Measurements from ENCODE around the gene TTC28.

TTC28 gene

DNA sequence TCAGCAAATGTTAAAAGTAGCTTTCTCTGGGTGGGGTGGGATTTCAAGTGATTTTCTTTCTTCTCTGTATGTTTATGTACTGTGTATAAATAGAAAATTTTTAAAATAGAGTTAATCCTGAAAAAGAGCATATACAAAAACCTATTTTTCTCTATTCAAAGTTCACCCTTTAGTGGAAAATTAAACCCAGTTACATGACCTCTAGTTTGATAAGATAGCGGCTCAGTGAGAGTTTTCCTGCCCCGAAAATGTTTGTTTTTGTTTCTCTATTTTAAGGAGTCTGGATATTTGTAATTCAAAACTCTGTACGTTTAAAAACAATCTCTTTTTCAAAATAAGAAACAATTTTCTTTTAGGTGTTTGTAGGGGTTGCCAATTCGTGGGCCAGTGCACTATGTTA lies 718.5 kb downstream of the TTC28 start:
- Histone ChIP-seq H3K27me3 (ENCODE audit: control insufficient read depth in 2 of 2, insufficient read depth in 2 of 2, low read length in 2 of 2) (no peaks in the 10 kb centered on the region), H3K4me3 (ENCODE audit: low read length in 2 of 2) (no peak overlapping the region), H3K9ac (ENCODE audit: low read depth in 1 of 2, low read length in 2 of 2) (no peak overlapping the region), H3K9me3 (ENCODE audit: control insufficient read depth in 2 of 2, low read length in 2 of 2) (no peaks in the 10 kb centered on the region), H3K36me3 (ENCODE audit: control insufficient read depth in 2 of 2, insufficient read depth in 2 of 2, low read length in 2 of 2) (no peaks in the 10 kb centered on the region), H3K4me1 (ENCODE audit: control insufficient read depth in 2 of 2, insufficient read depth in 2 of 2, low read length in 2 of 2) (no peaks in the 10 kb centered on the region), H3K27ac (ENCODE audit: low read depth in 2 of 2, low read length in 2 of 2) (no peak overlapping the region)

DNA sequence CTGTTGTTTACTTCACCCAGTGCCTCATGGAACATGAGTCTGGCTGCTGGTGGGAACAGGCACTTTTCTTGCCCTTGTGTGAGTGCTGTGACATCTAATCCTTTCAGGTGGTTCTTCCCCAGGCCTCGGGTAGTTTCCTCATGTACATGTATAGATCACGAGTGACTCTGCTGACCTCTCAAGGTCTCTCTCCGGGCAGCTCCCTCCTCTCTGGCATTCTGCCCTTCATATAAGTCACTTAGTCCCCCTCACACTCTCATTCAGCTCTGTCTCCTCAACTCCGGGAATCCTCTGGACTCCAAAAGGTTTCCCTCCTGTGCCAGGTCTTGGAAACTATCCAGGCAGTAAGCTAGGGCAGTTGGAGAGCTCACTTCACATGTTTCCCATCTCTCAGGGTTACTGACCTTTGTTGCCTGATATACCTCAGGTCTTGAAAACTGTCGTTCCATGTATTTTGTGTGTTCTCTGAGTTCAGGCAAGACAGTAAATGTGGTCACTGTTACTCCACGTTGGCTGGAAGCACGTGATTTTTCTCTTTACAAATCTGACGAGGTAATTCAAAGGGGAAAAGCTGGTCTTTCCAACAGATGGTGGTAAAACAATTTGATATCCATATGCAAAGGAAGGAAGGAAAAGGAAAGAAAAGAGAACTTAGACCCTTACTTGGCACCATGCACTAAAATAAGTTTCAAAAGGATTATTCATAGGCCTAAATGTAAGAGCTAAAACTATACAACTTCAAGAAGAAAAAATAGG lies 720.1 kb downstream of the TTC28 start:
- Histone ChIP-seq H3K36me3 (ENCODE audit: control insufficient read depth in 2 of 2, insufficient read depth in 2 of 2, low read length in 2 of 2) (no peaks in the 10 kb centered on the region), H3K9me3 (ENCODE audit: control insufficient read depth in 2 of 2, low read length in 2 of 2) (no peaks in the 10 kb centered on the region), H3K27ac (ENCODE audit: low read depth in 2 of 2, low read length in 2 of 2) (no peak overlapping the region), H3K9ac (ENCODE audit: low read depth in 1 of 2, low read length in 2 of 2) (no peak overlapping the region), H3K4me3 (ENCODE audit: low read length in 2 of 2) (no peak overlapping the region), H3K4me1 (ENCODE audit: control insufficient read depth in 2 of 2, insufficient read depth in 2 of 2, low read length in 2 of 2) (no peaks in the 10 kb centered on the region), H3K27me3 (ENCODE audit: control insufficient read depth in 2 of 2, insufficient read depth in 2 of 2, low read length in 2 of 2) (no peaks in the 10 kb centered on the region)

- Histone ChIP-seq H3K4me1 (ENCODE audit: control insufficient read depth in 2 of 2, insufficient read depth in 2 of 2, low read length in 2 of 2) (no peaks in the 10 kb centered on the region), H3K9ac (ENCODE audit: low read depth in 1 of 2, low read length in 2 of 2) (no peak overlapping the region), H3K27ac (ENCODE audit: low read depth in 2 of 2, low read length in 2 of 2) (no peak overlapping the region), H3K27me3 (ENCODE audit: control insufficient read depth in 2 of 2, insufficient read depth in 2 of 2, low read length in 2 of 2) (no peaks in the 10 kb centered on the region), H3K36me3 (ENCODE audit: control insufficient read depth in 2 of 2, insufficient read depth in 2 of 2, low read length in 2 of 2) (no peaks in the 10 kb centered on the region), H3K4me3 (ENCODE audit: low read length in 2 of 2) (no peak overlapping the region), H3K9me3 (ENCODE audit: control insufficient read depth in 2 of 2, low read length in 2 of 2) (no peaks in the 10 kb centered on the region)
Measured at GRCh38 chr22:27952779-27953178, 726.9 kb downstream of the TTC28 start.

GRCh38 chr22:27952091-27952490 lies 727.5 kb downstream of the TTC28 start:
- H3K9ac ChIP-seq (ENCODE audit: low read depth in 1 of 2, low read length in 2 of 2) = no peak overlapping the region
- no peak overlapping the region for H3K27ac ChIP-seq (ENCODE audit: low read depth in 2 of 2, low read length in 2 of 2)
- no peaks in the 10 kb centered on the region for H3K4me1 ChIP-seq (ENCODE audit: control insufficient read depth in 2 of 2, insufficient read depth in 2 of 2, low read length in 2 of 2)
- H3K4me3 ChIP-seq (ENCODE audit: low read length in 2 of 2) = no peak overlapping the region
- no peaks in the 10 kb centered on the region for H3K9me3 ChIP-seq (ENCODE audit: control insufficient read depth in 2 of 2, low read length in 2 of 2)
- no peaks in the 10 kb centered on the region for H3K27me3 ChIP-seq (ENCODE audit: control insufficient read depth in 2 of 2, insufficient read depth in 2 of 2, low read length in 2 of 2)
- no peaks in the 10 kb centered on the region for H3K36me3 ChIP-seq (ENCODE audit: control insufficient read depth in 2 of 2, insufficient read depth in 2 of 2, low read length in 2 of 2)

GRCh38 chr22:27949421-27949820 lies 730.2 kb downstream of the TTC28 start:
- no peak overlapping the region for H3K4me3 ChIP-seq (ENCODE audit: low read length in 2 of 2)
- no peaks in the 10 kb centered on the region for H3K27me3 ChIP-seq (ENCODE audit: control insufficient read depth in 2 of 2, insufficient read depth in 2 of 2, low read length in 2 of 2)
- H3K9me3 ChIP-seq (ENCODE audit: control insufficient read depth in 2 of 2, low read length in 2 of 2) = no peaks in the 10 kb centered on the region
- H3K9ac ChIP-seq (ENCODE audit: low read depth in 1 of 2, low read length in 2 of 2) = no peak overlapping the region
- no peaks in the 10 kb centered on the region for H3K36me3 ChIP-seq (ENCODE audit: control insufficient read depth in 2 of 2, insufficient read depth in 2 of 2, low read length in 2 of 2)
- H3K4me1 ChIP-seq (ENCODE audit: control insufficient read depth in 2 of 2, insufficient read depth in 2 of 2, low read length in 2 of 2) = no peaks in the 10 kb centered on the region
- H3K27ac ChIP-seq (ENCODE audit: low read depth in 2 of 2, low read length in 2 of 2) = no peak overlapping the region

DNA sequence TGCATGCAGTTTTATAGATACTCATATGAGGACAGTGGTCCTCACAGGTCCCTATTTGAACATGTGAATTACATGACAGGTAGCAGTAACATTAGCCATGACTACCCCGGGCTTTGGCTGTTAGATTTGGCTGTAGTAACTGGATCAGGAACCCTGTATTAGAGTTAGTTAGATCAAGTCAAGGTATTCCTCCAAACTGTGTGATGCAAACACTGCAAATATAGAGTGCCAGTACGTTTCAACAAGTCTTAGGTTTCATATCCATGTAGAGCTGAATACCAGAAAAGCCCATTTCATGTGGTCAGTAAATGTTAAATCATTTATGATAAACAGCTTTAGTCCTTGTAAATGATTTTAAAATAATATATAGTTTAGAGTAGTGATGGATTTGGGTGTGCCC lies 731.1 kb downstream of the TTC28 start:
- Histone ChIP-seq H3K27me3 (ENCODE audit: control insufficient read depth in 2 of 2, insufficient read depth in 2 of 2, low read length in 2 of 2) (no peaks in the 10 kb centered on the region), H3K9me3 (ENCODE audit: control insufficient read depth in 2 of 2, low read length in 2 of 2) (no peaks in the 10 kb centered on the region), H3K4me1 (ENCODE audit: control insufficient read depth in 2 of 2, insufficient read depth in 2 of 2, low read length in 2 of 2) (no peaks in the 10 kb centered on the region), H3K4me3 (ENCODE audit: low read length in 2 of 2) (no peak overlapping the region), H3K27ac (ENCODE audit: low read depth in 2 of 2, low read length in 2 of 2) (no peak overlapping the region), H3K36me3 (ENCODE audit: control insufficient read depth in 2 of 2, insufficient read depth in 2 of 2, low read length in 2 of 2) (no peaks in the 10 kb centered on the region), H3K9ac (ENCODE audit: low read depth in 1 of 2, low read length in 2 of 2) (no peak overlapping the region)

DNA sequence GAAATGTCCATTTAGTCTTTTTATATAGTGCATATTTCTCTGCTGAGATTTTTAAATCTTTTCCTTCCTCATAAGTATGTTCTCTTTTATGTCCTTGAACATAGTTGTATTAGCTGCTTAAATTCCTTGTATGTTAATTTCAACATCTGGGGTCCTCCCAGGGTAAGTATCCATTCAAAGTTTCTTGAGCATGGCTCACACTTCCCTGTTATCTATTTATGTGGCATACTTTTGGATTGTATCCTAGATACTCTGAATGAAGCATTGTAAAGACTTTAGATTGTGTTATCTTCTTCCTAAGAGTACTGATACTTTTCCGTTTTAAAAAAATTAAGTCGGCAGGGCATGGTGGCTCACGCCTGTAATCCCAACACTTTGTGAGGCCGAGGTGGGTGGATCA lies 732.2 kb downstream of the TTC28 start:
- Histone ChIP-seq H3K9me3 (ENCODE audit: control insufficient read depth in 2 of 2, low read length in 2 of 2) (no peaks in the 10 kb centered on the region), H3K4me3 (ENCODE audit: low read length in 2 of 2) (no peak overlapping the region), H3K36me3 (ENCODE audit: control insufficient read depth in 2 of 2, insufficient read depth in 2 of 2, low read length in 2 of 2) (no peaks in the 10 kb centered on the region), H3K4me1 (ENCODE audit: control insufficient read depth in 2 of 2, insufficient read depth in 2 of 2, low read length in 2 of 2) (no peaks in the 10 kb centered on the region), H3K27me3 (ENCODE audit: control insufficient read depth in 2 of 2, insufficient read depth in 2 of 2, low read length in 2 of 2) (no peaks in the 10 kb centered on the region), H3K27ac (ENCODE audit: low read depth in 2 of 2, low read length in 2 of 2) (no peak overlapping the region), H3K9ac (ENCODE audit: low read depth in 1 of 2, low read length in 2 of 2) (no peak overlapping the region)

DNA sequence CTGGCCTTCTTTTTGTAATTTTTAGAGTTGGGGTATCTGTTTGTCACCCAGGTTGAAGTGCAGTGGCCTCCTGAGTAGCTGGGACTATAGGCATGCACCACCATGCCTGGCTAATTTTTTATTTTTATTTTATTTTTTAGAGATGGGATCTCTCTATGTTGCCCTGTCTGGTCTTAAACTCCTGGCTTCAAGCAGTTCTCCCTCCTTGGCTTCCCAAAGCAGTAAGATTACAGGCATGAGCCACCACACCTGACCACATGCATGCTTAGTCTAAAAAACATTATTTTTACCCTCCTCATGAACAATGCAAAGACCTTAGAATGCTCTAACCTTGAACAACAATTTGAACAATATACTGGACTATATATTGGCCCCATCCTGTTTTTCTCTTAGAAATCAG lies 738.5 kb downstream of the TTC28 start:
- no peaks in the 10 kb centered on the region for H3K27me3 ChIP-seq (ENCODE audit: control insufficient read depth in 2 of 2, insufficient read depth in 2 of 2, low read length in 2 of 2)
- H3K27ac ChIP-seq (ENCODE audit: low read depth in 2 of 2, low read length in 2 of 2) = no peak overlapping the region
- no peak overlapping the region for H3K9ac ChIP-seq (ENCODE audit: low read depth in 1 of 2, low read length in 2 of 2)
- H3K9me3 ChIP-seq (ENCODE audit: control insufficient read depth in 2 of 2, low read length in 2 of 2) = no peaks in the 10 kb centered on the region
- no peaks in the 10 kb centered on the region for H3K36me3 ChIP-seq (ENCODE audit: control insufficient read depth in 2 of 2, insufficient read depth in 2 of 2, low read length in 2 of 2)
- no peak overlapping the region for H3K4me3 ChIP-seq (ENCODE audit: low read length in 2 of 2)
- peaks cover 0 to 3% of the 10 kb centered on the region in 2 donors for H3K4me1 ChIP-seq (ENCODE audit: control insufficient read depth in 2 of 2, insufficient read depth in 2 of 2, low read length in 2 of 2)

- H3K27ac ChIP-seq (ENCODE audit: low read depth in 2 of 2, low read length in 2 of 2) = no peak overlapping the region
- H3K4me3 ChIP-seq (ENCODE audit: low read length in 2 of 2) = no peak overlapping the region
- peaks cover 0 to 3% of the 10 kb centered on the region in 2 donors for H3K4me1 ChIP-seq (ENCODE audit: control insufficient read depth in 2 of 2, insufficient read depth in 2 of 2, low read length in 2 of 2)
- H3K9ac ChIP-seq (ENCODE audit: low read depth in 1 of 2, low read length in 2 of 2) = no peak overlapping the region
- H3K9me3 ChIP-seq (ENCODE audit: control insufficient read depth in 2 of 2, low read length in 2 of 2) = no peaks in the 10 kb centered on the region
- H3K36me3 ChIP-seq (ENCODE audit: control insufficient read depth in 2 of 2, insufficient read depth in 2 of 2, low read length in 2 of 2) = no peaks in the 10 kb centered on the region
- H3K27me3 ChIP-seq (ENCODE audit: control insufficient read depth in 2 of 2, insufficient read depth in 2 of 2, low read length in 2 of 2) = no peaks in the 10 kb centered on the region
Measured at GRCh38 chr22:27937453-27937852, 742.2 kb downstream of the TTC28 start.

- H3K9me3 ChIP-seq (ENCODE audit: control insufficient read depth in 2 of 2, low read length in 2 of 2) = no peaks in the 10 kb centered on the region
- peaks cover 0 to 3% of the 10 kb centered on the region in 2 donors for H3K4me1 ChIP-seq (ENCODE audit: control insufficient read depth in 2 of 2, insufficient read depth in 2 of 2, low read length in 2 of 2)
- no peak overlapping the region for H3K27ac ChIP-seq (ENCODE audit: low read depth in 2 of 2, low read length in 2 of 2)
- no peak overlapping the region for H3K4me3 ChIP-seq (ENCODE audit: low read length in 2 of 2)
- no peak overlapping the region for H3K9ac ChIP-seq (ENCODE audit: low read depth in 1 of 2, low read length in 2 of 2)
- H3K27me3 ChIP-seq (ENCODE audit: control insufficient read depth in 2 of 2, insufficient read depth in 2 of 2, low read length in 2 of 2) = no peaks in the 10 kb centered on the region
- no peaks in the 10 kb centered on the region for H3K36me3 ChIP-seq (ENCODE audit: control insufficient read depth in 2 of 2, insufficient read depth in 2 of 2, low read length in 2 of 2)
Measured at GRCh38 chr22:27935897-27936296, 743.7 kb downstream of the TTC28 start.

All from mucosa of rectum (tissue), 2 donors.